AG04450 (cell line): ENCODE data around the gene PTPN13. TPM values are rescaled to one million over a fixed set of nuclear protein-coding genes. Genes with fewer than 3 reads are reported as not detected.

Source experiments
- CTCF ChIA-PET: fragments of 300-600, 350-600 bp; formaldehyde crosslinking; extraction: SDS; loops from one replicate; lab custom pipeline; 2022; ENCODE audit warnings: antibody characterized with exemption, inconsistent platforms; lab: Charles Lee
- POLR2A ChIA-PET: fragments of 350-600 bp; formaldehyde crosslinking; extraction: SDS; loops from one replicate; lab custom pipeline; 2021; ENCODE audit warnings: antibody characterized with exemption, inconsistent platforms; lab: Yijun Ruan, JAX
- DNase-seq: peaks from one replicate; pipeline ENCODE4 v3.0.0-alpha.2; 2011; ENCODE audit warnings: low read depth, low spot score
- H3K27ac ChIP-seq: one replicate; pipeline ENCODE4 v1.5.1; 2012; ENCODE audit warnings: low read depth, low read length, control low read depth
- H3K27me3 ChIP-seq: one replicate; pipeline ENCODE4 v1.6.0; 2012; ENCODE audit warnings: low read length; ENCODE audit not compliant: control insufficient read depth, insufficient read depth
- H3K4me3 ChIP-seq: 2 replicates; pipeline ENCODE4 v1.5.1; 2011; ENCODE audit warnings: mild to moderate bottlenecking, low read depth, low read length, control low read depth
- H3K9me3 ChIP-seq: 2 replicates; pipeline ENCODE4 v1.5.1; 2012; ENCODE audit warnings: low read length; ENCODE audit not compliant: control insufficient read depth, insufficient read depth
- CTCF ChIP-seq: IDR thresholded peaks from 2 replicates; pipeline ENCODE4 v1.5.1; 2011; ENCODE audit warnings: low read depth, low read length, control low read depth, inconsistent platforms
- polyA plus RNA-seq: library from polyadenylated mRNA; depleted of rRNA; stranded (reverse); fragments of >200 nt; gene quantifications from 2 replicates; pipeline ENCODE4 v1.2.3, GENCODE V29; 2011

The PTPN13 gene
- polyA plus RNA-seq, 1 experiment = 26.7 TPM

DNA sequence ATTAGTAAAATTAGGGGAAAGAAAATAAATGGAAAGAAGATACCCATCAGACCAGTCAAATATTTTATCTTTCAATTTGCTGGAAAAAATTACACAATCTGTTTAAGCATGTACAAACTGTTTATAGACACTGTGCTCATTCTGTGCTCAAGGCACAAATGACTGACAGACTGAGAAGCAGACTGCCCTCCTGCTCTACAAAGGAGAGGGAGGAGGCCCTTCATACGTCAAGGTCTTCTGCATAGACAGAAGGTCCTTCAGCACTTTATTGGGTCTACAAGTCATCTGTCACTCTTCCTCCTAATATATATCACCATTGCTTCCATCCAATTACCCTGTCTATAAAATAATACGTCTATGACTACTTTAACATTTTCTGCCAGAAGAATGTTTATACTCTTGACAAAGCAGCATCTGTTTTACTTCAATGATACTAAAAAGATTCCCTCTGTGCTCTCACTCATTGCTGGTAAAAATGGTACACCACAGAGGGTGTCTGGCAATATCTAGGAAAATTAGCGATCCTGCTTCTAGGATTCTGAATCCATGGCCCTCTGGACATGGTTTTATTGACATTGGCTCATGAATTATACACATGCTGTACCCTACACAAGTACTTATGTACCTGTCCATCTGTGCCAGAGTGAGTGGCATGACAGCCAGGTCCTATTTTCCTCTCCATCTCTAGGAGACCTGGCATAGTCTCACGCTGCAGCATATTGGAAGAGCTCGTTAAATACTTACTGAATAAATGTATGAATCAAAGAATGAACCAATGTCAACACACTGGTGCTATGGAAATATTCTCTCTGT lies 243.8 kb downstream of the PTPN13 start:
- Histone ChIP-seq H3K9me3 (no peaks in the 10 kb centered on the region), H3K4me3 (no peak overlapping the region), H3K27me3 (no peaks in the 10 kb centered on the region), H3K27ac (no peak overlapping the region)
- CTCF ChIA-PET = interaction anchor here (0.7 kb wide), 1 partner anchor 353 kb away, joined by 12 read pairs; no protein-coding TSS in a partner anchor
- POLR2A ChIA-PET = no interaction called here
- DNase-seq = no peak
- TF ChIP-seq CTCF = no peak

DNA sequence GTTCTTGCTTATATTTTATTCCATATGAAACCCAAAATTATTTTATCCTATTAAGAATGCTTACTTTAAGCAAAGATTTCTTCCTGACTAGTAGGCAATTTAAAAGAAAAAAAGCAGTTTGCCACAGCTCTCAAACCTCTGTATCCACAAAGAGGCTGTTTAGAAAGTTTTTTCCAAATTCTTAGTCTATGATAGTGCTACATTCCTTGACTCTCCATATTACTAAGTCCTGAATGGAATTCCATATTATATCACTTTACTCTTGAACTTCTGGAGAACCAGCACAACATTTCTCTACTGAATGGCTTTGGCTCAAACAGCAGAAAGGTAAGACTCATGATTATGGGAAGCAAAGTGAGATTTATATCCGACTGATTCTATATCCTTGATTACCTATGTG lies 246.7 kb downstream of the PTPN13 start:
- Histone ChIP-seq H3K27me3 (no peaks in the 10 kb centered on the region), H3K27ac (no peak overlapping the region), H3K4me3 (no peak overlapping the region), H3K9me3 (no peaks in the 10 kb centered on the region)
- ChIA-PET POLR2A (interaction anchor here (0.6 kb wide), 1 partner anchor 12 kb away, joined by 4 read pairs; no protein-coding TSS in a partner anchor), CTCF (no interaction called here)
- no peak for TF ChIP-seq CTCF
- DNase-seq = no peak

DNA sequence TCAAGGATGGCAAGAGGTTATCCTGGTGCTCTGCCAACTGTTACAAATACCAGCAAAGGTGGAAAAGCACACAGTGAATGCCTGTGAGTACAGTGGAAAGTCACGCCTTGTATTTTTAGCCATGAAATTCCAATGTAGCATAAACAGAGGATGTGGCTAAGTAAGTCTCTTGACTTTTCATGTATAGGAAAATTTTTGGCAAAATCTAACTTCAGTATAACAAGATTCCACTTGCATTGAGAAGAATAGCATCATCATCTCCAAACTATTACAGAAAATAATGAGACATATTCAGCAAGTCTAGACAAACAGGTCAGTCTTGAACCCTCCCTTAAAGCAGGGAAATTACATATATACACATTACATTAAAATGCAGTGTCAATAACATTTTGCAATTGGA lies 247.2 kb downstream of the PTPN13 start:
- DNase-seq = no peak
- CTCF ChIA-PET = interaction anchor here (1.4 kb wide), 1 partner anchor 81 kb away, joined by 3 read pairs; no protein-coding TSS in a partner anchor

GRCh38 chr4:86845593-86845992 lies 251.5 kb downstream of the PTPN13 start:
- no peaks in the 10 kb centered on the region for H3K9me3 ChIP-seq
- ChIA-PET POLR2A (no interaction called here), CTCF (no interaction called here)
- H3K4me3 ChIP-seq = no peak overlapping the region
- DNase-seq = no peak
- TF ChIP-seq CTCF = no peak
- no peak overlapping the region for H3K27ac ChIP-seq
- no peaks in the 10 kb centered on the region for H3K27me3 ChIP-seq

More for the DNA sequence above, 247.2 kb downstream of the PTPN13 start:
- Histone ChIP-seq H3K27me3 (no peaks in the 10 kb centered on the region), H3K9me3 (no peaks in the 10 kb centered on the region), H3K27ac (no peak overlapping the region), H3K4me3 (no peak overlapping the region)
- no peak for TF ChIP-seq CTCF
- POLR2A ChIA-PET = no interaction called here

DNA sequence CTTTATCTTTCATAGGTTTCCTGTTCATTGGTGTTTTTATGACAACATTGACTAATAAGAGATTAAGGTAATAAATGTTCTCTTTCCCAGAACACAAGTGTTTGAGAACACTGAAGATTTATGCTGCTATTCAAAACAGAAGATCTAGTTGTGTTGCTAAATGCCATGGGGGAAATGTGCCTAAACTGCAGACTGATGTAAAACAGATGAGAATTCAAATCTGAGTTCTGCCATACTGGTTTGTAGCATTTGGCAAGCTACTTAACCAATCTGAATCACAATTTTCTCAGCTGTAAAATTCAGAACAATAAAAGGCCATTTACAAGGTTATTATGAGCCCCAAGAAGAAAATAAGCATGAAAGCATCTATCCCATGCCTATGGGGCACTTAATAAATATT lies 252.8 kb downstream of the PTPN13 start:
- Histone ChIP-seq H3K4me3 (no peak overlapping the region), H3K27me3 (no peaks in the 10 kb centered on the region), H3K27ac (no peak overlapping the region), H3K9me3 (no peaks in the 10 kb centered on the region)
- DNase-seq = no peak
- ChIA-PET CTCF (interaction anchor here (0.9 kb wide), 1 partner anchor 351 kb away, joined by 3 read pairs; no protein-coding TSS in a partner anchor), POLR2A (no interaction called here)
- TF ChIP-seq CTCF = no peak
